GM10266 (cell line): ENCODE measurements around the gene TTC7B.

Source experiments
- DNase-seq: peaks from one replicate; pipeline ENCODE4 v3.0.0; 2012; ENCODE audit errors: extremely low spot score
- CTCF ChIP-seq: IDR thresholded peaks from 2 replicates; pipeline ENCODE4 v1.5.1; 2012; ENCODE audit warnings: mild to moderate bottlenecking, low read depth; ENCODE audit not compliant: control insufficient read depth, insufficient read depth; ENCODE audit errors: missing control alignments

Gene TTC7B

GRCh38 chr14:90557516-90557915 lies 258.7 kb downstream of the TTC7B start:
- no peak for DNase-seq
- TF ChIP-seq CTCF: no peak

DNA sequence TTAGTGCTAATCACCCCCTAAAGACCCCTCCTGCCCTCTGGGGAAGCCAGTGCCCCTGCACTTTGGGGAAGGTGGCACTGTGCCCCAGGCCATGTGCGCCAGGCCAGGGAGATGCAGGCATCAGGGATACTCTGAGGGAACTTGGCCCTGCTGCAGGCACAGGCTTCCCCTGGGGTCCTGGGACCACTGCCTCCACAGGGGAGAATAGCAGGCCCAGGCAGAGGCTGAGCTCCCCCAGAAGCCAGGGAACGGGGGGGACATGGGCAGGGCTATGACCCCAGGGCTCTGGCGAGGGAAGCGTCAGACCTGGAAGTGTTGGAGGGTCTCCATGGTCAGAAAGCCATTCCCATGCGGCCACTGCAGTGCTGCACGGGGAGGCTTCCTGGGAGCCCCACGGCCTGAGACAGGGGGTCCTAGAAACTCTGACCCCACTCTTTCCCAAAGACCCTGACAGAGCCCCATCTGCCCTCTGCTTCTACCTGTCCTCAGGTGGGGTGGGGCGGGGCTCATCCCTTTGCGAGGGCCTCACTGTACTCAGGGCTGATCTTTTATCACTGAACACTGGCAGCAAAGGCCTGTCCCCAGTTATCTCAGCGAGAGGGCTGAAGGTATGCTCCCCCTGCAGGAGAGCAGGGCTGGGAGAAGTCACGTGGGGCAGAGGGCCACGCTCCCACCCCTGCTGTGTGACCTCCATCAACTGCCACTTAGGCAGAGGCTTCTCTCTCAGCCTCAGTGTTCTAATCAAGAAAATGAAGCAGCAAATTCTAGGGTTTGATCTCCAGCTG lies 259.4 kb downstream of the TTC7B start:
- no peak for TF ChIP-seq CTCF
- DNase-seq: no peak

DNA sequence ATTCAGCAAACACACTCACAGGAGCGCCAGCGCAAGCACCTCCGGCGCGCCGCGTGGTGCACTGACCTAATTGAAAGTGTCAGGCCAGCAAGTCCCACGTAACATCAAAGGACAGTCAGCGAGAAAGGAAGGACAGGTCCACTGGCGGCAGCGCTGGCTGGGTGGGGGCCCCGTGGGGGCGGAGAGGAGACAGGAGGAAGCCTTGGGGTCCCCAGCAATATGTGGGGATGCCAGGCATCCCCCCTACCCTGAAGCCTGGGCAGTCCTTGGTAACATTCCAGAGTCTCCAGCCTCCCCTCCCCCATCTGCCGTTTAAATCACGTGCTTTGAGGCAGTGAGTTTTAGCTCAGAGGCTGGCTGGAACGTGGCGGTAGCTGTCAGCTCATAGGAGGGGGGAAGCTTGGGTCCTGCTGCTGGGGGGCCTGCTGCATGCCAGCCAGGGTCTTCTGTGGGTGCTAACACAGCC lies 260.2 kb downstream of the TTC7B start:
- DNase-seq: no peak
- TF ChIP-seq CTCF: no peak

DNA sequence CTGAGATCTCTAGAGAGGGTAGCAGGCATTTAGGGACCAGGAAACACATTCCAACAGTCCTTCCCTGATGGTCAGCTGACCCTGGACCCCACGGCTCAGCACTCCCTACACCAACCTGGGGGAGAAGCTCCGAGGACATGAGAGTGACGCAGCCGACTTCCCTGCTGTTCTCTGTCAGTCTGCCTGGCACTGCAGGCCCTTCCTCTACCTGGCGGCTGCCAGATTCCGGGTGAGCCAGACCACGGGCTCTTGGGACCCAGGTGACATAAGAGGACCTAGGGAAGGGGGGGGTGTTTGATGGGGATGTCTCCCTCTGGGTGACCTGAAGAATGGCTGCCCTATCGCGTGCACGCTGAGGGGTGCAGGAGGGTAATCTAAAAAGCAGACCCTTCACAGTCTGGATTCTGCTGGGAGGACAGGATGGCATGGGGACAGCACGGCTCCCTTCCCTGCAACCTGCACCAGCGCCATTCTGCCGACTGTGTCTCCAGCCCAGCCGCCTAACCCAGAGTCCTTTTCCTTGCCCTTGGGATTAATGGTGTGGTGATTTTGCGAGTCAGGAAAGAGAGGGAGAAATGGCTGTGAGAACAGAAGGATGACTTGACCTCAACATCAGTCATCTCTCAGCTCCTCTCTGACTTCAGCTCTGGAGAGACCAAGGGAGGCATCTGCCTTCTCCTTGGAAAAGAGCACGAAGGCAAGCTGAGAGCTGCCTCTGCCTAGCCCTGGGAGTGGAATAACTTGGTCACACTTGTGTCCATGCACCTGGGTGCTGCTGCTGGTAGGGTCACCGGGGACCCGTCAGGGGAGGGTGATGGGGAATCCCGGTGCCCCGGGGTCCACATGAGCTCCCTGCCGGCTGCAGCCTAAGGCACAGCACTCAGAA lies 260.9 kb downstream of the TTC7B start:
- no peak for DNase-seq
- TF ChIP-seq CTCF: no peak

- no peak for DNase-seq
- no peak for TF ChIP-seq CTCF
Observed at GRCh38 chr14:90554341-90554740, 261.9 kb downstream of the TTC7B start.

DNA sequence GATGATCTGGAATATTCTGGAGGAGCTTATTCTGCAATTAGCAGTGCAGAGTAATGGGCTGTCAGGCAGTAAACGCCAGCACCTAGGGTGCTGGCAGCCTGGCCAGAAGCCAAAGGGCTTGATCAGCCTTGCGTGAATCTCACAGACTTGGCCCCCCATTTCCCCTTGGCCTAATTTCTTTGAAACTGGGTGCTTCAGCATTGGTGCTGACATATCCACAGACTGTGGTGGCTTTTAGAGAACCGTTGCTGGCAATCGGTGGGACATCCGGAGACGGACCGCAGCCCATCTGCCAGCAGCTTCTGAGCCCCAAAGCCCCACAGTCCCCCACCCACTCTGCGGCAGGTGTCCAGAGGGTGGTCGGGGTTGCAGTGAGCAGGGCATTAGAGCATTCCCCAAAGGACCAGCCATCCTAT lies 262.3 kb downstream of the TTC7B start:
- DNase-seq: no peak
- TF ChIP-seq CTCF: no peak
